Activated T-cell treated with anti-CD3 and anti-CD28 coated beads, Interleukin-2, amount 50 U/mL, for 1 hour (primary cell): ENCODE data around the gene FEN1.

ENCODE experiments used
- DNase-seq: peaks from one replicate; pipeline ENCODE4 v3.0.0-alpha.2; 2020

FEN1 gene

GRCh38 chr11:61776561-61777075 lies 16.1 kb upstream of the FEN1 start:
- DNase-seq = peak; percentile 63

DNA sequence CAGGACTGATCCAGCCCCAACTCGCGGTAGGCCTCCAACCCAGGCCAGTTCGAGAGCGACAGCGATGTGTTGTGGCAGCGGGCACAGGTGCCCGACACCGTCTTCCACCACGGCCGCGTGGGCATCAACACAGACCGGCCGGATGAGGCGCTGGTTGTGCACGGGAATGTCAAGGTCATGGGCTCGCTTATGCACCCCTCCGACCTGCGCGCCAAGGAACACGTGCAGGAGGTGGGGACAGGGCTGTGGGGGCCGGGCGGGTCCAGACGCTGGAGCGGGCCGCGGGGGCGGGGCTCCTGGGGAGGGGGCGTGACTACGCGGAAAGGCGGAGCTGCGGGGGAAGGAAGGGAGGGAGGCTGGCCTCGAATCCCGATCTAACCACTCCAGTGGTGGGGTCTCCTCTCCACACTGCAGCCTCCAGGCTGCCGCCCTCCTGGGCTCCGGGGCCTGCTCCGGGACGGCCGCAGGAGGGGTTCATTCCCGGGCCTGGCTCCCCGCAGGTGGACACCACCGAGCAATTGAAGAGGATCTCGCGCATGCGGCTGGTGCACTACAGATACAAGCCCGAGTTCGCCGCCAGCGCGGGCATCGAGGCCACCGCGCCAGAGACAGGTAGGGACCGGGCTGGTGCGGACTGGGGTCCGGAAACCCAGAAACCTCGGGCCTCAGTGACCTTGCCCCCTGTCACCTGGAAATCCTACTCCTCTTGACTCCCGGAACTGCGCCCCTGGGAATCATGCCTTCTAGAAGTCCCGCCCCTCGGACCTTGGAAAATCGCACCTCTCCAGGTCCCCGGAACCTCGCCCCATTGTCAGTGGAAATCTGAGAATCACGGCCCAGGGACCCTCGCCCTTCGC lies 15.2 kb upstream of the FEN1 start:
- DNase-seq = peak; percentile 80

DNA sequence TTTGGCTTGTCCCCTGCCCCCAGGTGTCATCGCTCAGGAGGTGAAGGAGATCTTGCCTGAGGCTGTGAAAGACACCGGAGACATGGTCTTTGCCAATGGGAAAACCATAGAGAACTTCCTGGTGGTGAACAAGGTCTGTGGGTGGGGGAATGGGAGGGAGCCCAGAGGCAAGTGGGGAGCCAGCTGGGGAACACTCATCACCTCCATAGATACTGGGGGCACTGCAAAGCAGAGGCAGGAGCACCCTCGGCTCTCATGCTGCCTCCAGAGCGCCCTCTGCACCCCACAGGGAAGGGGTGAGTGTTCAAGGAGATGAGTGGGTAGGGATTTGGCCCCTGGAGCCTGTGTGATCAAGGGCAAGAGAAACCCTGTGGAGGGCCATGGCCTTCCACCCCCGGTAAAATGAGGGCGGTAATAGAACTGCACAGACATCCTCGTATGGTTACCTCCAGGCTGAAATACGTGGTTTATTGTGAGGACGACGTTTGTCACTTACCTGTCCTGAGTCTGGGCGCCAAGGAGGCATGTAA lies 14.3 kb upstream of the FEN1 start:
- no peak for DNase-seq

- no peak for DNase-seq
These were observed 13.6 kb upstream of the FEN1 start for GRCh38 chr11:61778920-61779650.

GRCh38 chr11:61779666-61780525 lies 12.8 kb upstream of the FEN1 start:
- no peak for DNase-seq

DNA sequence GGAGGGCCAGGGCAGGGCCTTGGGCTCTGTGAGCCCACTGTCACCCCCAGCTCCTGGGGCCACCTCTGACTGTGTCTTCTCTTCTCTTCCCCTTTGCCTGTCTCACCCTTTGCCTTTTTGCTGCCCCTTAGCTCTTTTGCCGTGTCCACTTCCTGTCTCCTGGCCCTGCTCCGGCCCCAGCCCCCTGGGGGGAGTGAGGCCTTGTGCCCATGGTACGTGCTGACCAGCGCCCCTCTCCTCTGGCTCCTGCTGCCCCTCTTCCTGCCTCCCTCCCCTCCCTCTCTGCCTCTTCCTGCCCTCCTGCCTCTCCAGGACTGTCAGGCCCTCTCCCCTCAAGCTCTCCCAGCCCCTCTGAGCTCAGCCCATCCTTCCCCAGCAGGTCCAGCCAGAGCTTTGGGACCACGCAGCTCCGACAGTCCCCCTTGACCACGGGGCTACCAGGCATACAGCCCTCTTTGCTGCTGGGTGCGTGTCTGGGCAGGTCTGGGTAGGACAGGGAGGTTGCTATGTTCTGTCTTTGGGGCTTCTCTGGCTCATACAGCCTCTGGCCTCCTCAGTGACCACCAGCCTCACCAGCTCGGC lies 12.0 kb upstream of the FEN1 start:
- DNase-seq = no peak

GRCh38 chr11:61781585-61781984 lies 11.1 kb upstream of the FEN1 start:
- no peak for DNase-seq

- no peak for DNase-seq
These were observed 10.4 kb upstream of the FEN1 start for GRCh38 chr11:61782299-61782698.

GRCh38 chr11:61782841-61783240 lies 9.9 kb upstream of the FEN1 start:
- DNase-seq = no peak

GRCh38 chr11:61783717-61784505 lies 8.8 kb upstream of the FEN1 start:
- no peak for DNase-seq

GRCh38 chr11:61784506-61784805 lies 8.3 kb upstream of the FEN1 start:
- DNase-seq = no peak

GRCh38 chr11:61785837-61786402 lies 6.8 kb upstream of the FEN1 start:
- DNase-seq = no peak

GRCh38 chr11:61787928-61788491 lies 4.7 kb upstream of the FEN1 start:
- DNase-seq = no peak

- no peak for DNase-seq
These were observed 888 bp upstream of the FEN1 start for GRCh38 chr11:61791737-61792309.

GRCh38 chr11:61793083-61793828 lies 545 bp downstream of the FEN1 start:
- no peak for DNase-seq

GRCh38 chr11:61793829-61794204 lies 1.1 kb downstream of the FEN1 start:
- DNase-seq = no peak

- DNase-seq = no peak
These were observed 1.9 kb downstream of the FEN1 start for GRCh38 chr11:61794579-61794978.

GRCh38 chr11:61795459-61795858 lies 2.7 kb downstream of the FEN1 start:
- no peak for DNase-seq

GRCh38 chr11:61795876-61796526 lies 3.3 kb downstream of the FEN1 start:
- no peak for DNase-seq
